ENCODE data around the gene PANK1. TPM values are rescaled to one million over a fixed set of nuclear protein-coding genes. Genes with fewer than 3 reads are reported as not detected.

PANK1 gene
- total and polyA plus RNA-seq, 9 of the 15 experiments (the other 6 are each of a cell fraction or from before 2014, with no cell fraction given): 1.7 to 10.7 (median 6.5) TPM

- ChIA-PET CTCF (ENCODE audit: low intra/inter-chr PET ratio) (no interaction called here), POLR2A (no interaction called here)
- no peak for TF ChIP-seq SRSF9 (IDR thresholded peaks at IDR 0.05; ENCODE audit: borderline replicate concordance, low read depth, low read length)
- TF ChIP-seq NFXL1 (CRISPR knock-in tag; IDR thresholded peaks at IDR 0.05): no peak
- no peak for TF ChIP-seq PRDM10 (IDR thresholded peaks at IDR 0.05; ENCODE audit: partially characterized antibody)
- TF ChIP-seq SRSF3 (IDR thresholded peaks at IDR 0.05; ENCODE audit: insufficient read depth, low read length): no peak
- no peak for TF ChIP-seq SMARCA5 (IDR thresholded peaks at IDR 0.05)
- no peak for TF ChIP-seq ZNF134 (CRISPR knock-in tag; conservative IDR thresholded peaks at IDR 0.05)
- no peak for TF ChIP-seq ELK3 (CRISPR knock-in tag; IDR thresholded peaks at IDR 0.05)
- no peak for TF ChIP-seq ARID3B (CRISPR knock-in tag; IDR thresholded peaks at IDR 0.05; ENCODE audit: borderline replicate concordance)
- no peak for TF ChIP-seq ZNF75A (CRISPR knock-in tag; IDR thresholded peaks at IDR 0.05)
- no peak for TF ChIP-seq ZNF695 (CRISPR knock-in tag; IDR thresholded peaks at IDR 0.05)
- Histone ChIP-seq H3K36me3 (ENCODE audit: control insufficient read depth, insufficient read depth, low read length) (0 out of 3 replicates have a peak, but pooled peaks cover 2% of the 10 kb centered on the region), H3K27ac (ENCODE audit: extremely low read depth, low read depth, low read length) (no peak overlapping the region), H3K4me3 (no peak overlapping the region), H3K9me1 (ENCODE audit: control insufficient read depth, insufficient read depth, low read length) (no peaks in the 10 kb centered on the region), H3K4me1 (replicated peaks in 1 of 2; ENCODE audit: control insufficient read depth in 2 of 2, insufficient read depth in 2 of 2, low read length in 2 of 2) (no peaks in the 10 kb centered on the region), H3K27me3 (ENCODE audit: control insufficient read depth in 2 of 2, insufficient read depth in 2 of 2, low read length in 2 of 2) (no peaks in the 10 kb centered on the region), H3K79me2 (ENCODE audit: control insufficient read depth, insufficient read depth, low read length) (no peaks in the 10 kb centered on the region), H4K20me1 (replicated peaks; ENCODE audit: control insufficient read depth, insufficient read depth, low read length) (no peaks in the 10 kb centered on the region), H3K9me3 (replicated peaks; ENCODE audit: control insufficient read depth, insufficient read depth, low read depth, low read length) (no peaks in the 10 kb centered on the region), H2AFZ (ENCODE audit: low read depth, low read length) (no peak overlapping the region), H3K9ac (ENCODE audit: insufficient read depth in 1 of 2, low read depth in 2 of 2, low read length in 2 of 2) (no peak overlapping the region), H3K4me2 (ENCODE audit: insufficient read depth, low read length) (no peak overlapping the region)
- BruUV-seq (replicated peaks): no TSS peak
- in situ Hi-C loops (cut with MboI) (no loop called here), intact Hi-C loops (cut with micrococcal nuclease) (no loop called here)
- DNase-seq (ENCODE audit: extremely low read depth in 1 of 4, low spot score in 3 of 4) (no peak), ATAC-seq (no peak), FAIRE-seq (no peak)
- WGBS (ENCODE audit: insufficient coverage, low coverage, missing lambda C conversion rate): 10% methylated on average over 1 of the region's 1 CpG
Observed at GRCh38 chr10:89582022-89582421, 63.0 kb downstream of the PANK1 start.
